HCT116 (cell line): ENCODE data around the gene SSU72. TPM values are rescaled to one million over a fixed set of nuclear protein-coding genes. Genes with fewer than 3 reads are reported as not detected.

ENCODE experiments used
- ATAC-seq: fragments of 200-7000 bp; cut with Tn5 transposase; 2 replicates; pipeline ENCODE4 v1.9.1; 2020; ENCODE audit warnings: mild to moderate bottlenecking, moderate library complexity
- BruUV-seq: library from RNA; stranded (reverse); fragments of 400-500 nt; replicated peaks from 2 replicates; lab custom pipeline; 2021; lab: Mats Ljungman, UMichigan
- CTCF ChIA-PET: fragments of 300-600 bp; sonication (Branson Sonifier 250); formaldehyde crosslinking; loops from one replicate; lab custom pipeline; 2021; ENCODE audit warnings: antibody characterized with exemption; lab: Charles Lee
- POLR2A ChIA-PET: fragments of 300-600, 350-600 bp; sonication (Branson Sonifier 250); formaldehyde crosslinking; loops from one replicate; lab custom pipeline; 2021; ENCODE audit warnings: antibody characterized with exemption; lab: Charles Lee
- RAD21 ChIA-PET, 2 experiments: fragments of 300-600 bp; sonication (Branson Sonifier 250); formaldehyde crosslinking; loops; one replicate each; lab custom pipeline; 2023; ENCODE audit warnings: low total read pairs in 2 of 2; ENCODE audit not compliant: uncharacterized antibody in 2 of 2, unreplicated experiment in 2 of 2, low non-redundant PET in 1 of 2; lab: Charles Lee
- DNase-seq: peaks from one replicate; pipeline ENCODE4 v3.0.0-alpha.2; 2010; ENCODE audit warnings: low read depth, low spot score
- H2AFZ ChIP-seq: fragments of 200-600 bp; shearing (Covaris generic), sonication (generic); 2 replicates; pipeline ENCODE4 v1.6.1; 2017; ENCODE audit warnings: low read depth, mixed run types, mixed read lengths, antibody characterized with exemption, low read length; ENCODE audit not compliant: poor library complexity, severe bottlenecking
- H3K27ac ChIP-seq: 2 replicates; pipeline ENCODE4 v1.5.1; 2012; ENCODE audit warnings: low read depth, low read length
- H3K27me3 ChIP-seq: fragments of 200-600 bp; sonication (generic); 2 replicates; pipeline ENCODE4 v1.6.1; 2016; ENCODE audit warnings: mixed run types, low read length, mixed read lengths; ENCODE audit not compliant: insufficient read depth
- H3K36me3 ChIP-seq, 2 experiments: fragments of 200-500 bp in 1 of 2; fragments of 200-600 bp in 1 of 2; sonication (Bioruptor generic) in 1 of 2; sonication (generic) in 1 of 2; 2 replicates each; pipeline versions ENCODE4 v1.5.1 to v1.6.1; 2014 to 2016; ENCODE audit warnings: low read length in 2 of 2, inconsistent platforms in 1 of 2, mixed read lengths in 1 of 2, mixed run types in 1 of 2; ENCODE audit not compliant: insufficient read depth in 2 of 2, control insufficient read depth in 1 of 2
- H3K4me1 ChIP-seq, 2 experiments: fragments of 200-600 bp in 1 of 2; sonication (generic) in 1 of 2; 2 replicates each; pipeline versions ENCODE4 v1.5.1 to v1.6.1; 2012 to 2017; ENCODE audit warnings: low read length in 2 of 2, inconsistent platforms in 1 of 2, mild to moderate bottlenecking in 1 of 2, mixed read lengths in 1 of 2, mixed run types in 1 of 2, moderate library complexity in 1 of 2; ENCODE audit not compliant: insufficient read depth in 2 of 2, control insufficient read depth in 1 of 2
- H3K4me2 ChIP-seq: fragments of 200-600 bp; sonication (generic); 2 replicates; pipeline ENCODE4 v1.6.1; 2017; ENCODE audit warnings: mixed run types, low read length, mixed read lengths
- H3K4me3 ChIP-seq, 2 experiments: fragments of 200-600 bp in 1 of 2; sonication (generic) in 1 of 2; replicated peaks in 1 of 2; 2 replicates each; pipeline ENCODE4 v1.5.1; 2011 to 2016; ENCODE audit warnings: low read length in 2 of 2, control low read depth in 1 of 2, low read depth in 1 of 2, mild to moderate bottlenecking in 1 of 2, mixed read lengths in 1 of 2, mixed run types in 1 of 2
- H3K79me2 ChIP-seq: fragments of 200-600 bp; sonication (generic); 2 replicates; pipeline ENCODE4 v1.6.1; 2017; ENCODE audit warnings: mild to moderate bottlenecking, mixed run types, low read length, moderate library complexity, mixed read lengths; ENCODE audit not compliant: insufficient read depth
- H3K9ac ChIP-seq: fragments of 200-600 bp; sonication (generic); 2 replicates; pipeline ENCODE4 v1.6.1; 2016; ENCODE audit warnings: low read length, mixed read lengths
- H3K9me2 ChIP-seq: fragments of 200-600 bp; sonication (generic), shearing (Covaris generic); 2 replicates; pipeline ENCODE4 v1.6.1; 2017; ENCODE audit warnings: mixed run types, mild to moderate bottlenecking, moderate library complexity; ENCODE audit not compliant: insufficient read depth
- H3K9me3 ChIP-seq, 2 experiments: fragments of 200-500 bp in 1 of 2; fragments of 200-600 bp in 1 of 2; sonication (Bioruptor generic) in 1 of 2; sonication (generic) in 1 of 2; 2 replicates each; pipeline ENCODE4 v1.6.1; 2014 to 2017; ENCODE audit warnings: low read length in 2 of 2, mixed read lengths in 2 of 2, inconsistent platforms in 1 of 2, low read depth in 1 of 2, mild to moderate bottlenecking in 1 of 2, mixed run types in 1 of 2, moderate library complexity in 1 of 2; ENCODE audit not compliant: control insufficient read depth in 1 of 2, insufficient read depth in 1 of 2
- H4K20me1 ChIP-seq: fragments of 200-600 bp; sonication (generic), shearing (Covaris generic); 2 replicates; pipeline ENCODE4 v1.6.1; 2017; ENCODE audit warnings: mixed run types, mild to moderate bottlenecking, moderate library complexity; ENCODE audit not compliant: insufficient read depth
- CEBPB ChIP-seq: IDR thresholded peaks from 2 replicates; pipeline ENCODE4 v1.6.1; 2012; ENCODE audit warnings: low read depth
- CTCF ChIP-seq, 3 experiments: fragments of 200-600 bp in 1 of 3; sonication (generic) in 1 of 3; IDR thresholded peaks in 2 of 3; conservative IDR thresholded peaks in 1 of 3; 2 replicates each; pipeline ENCODE4 v1.5.1; 2012 to 2017; ENCODE audit warnings: low read depth in 2 of 3, low read length in 2 of 3, antibody characterized with exemption in 1 of 3, borderline replicate concordance in 1 of 3, control low read depth in 1 of 3, mild to moderate bottlenecking in 1 of 3, mixed read lengths in 1 of 3, mixed run types in 1 of 3, moderate library complexity in 1 of 3; ENCODE audit not compliant: insufficient read depth in 1 of 3
- EZH2 ChIP-seq: fragments of 200-600 bp; sonication (generic); IDR thresholded peaks from 2 replicates; pipeline ENCODE4 v1.6.1; 2017; ENCODE audit warnings: antibody characterized with exemption, mixed run types
- FOSL1 ChIP-seq: IDR thresholded peaks from 2 replicates; pipeline ENCODE4 v1.6.1; 2012; ENCODE audit warnings: low read depth
- POLR2A ChIP-seq: IDR thresholded peaks from 2 replicates; pipeline ENCODE4 v1.7.0; 2011; ENCODE audit warnings: borderline replicate concordance; ENCODE audit not compliant: insufficient read depth, insufficient read length; ENCODE audit errors: extremely low read depth
- SIN3A ChIP-seq: IDR thresholded peaks from 2 replicates; pipeline ENCODE4 v1.6.1; 2012; ENCODE audit warnings: low read depth
- TCF7L2 ChIP-seq: IDR thresholded peaks from 2 replicates; pipeline ENCODE4 v1.7.0; 2011; ENCODE audit warnings: borderline replicate concordance, inconsistent platforms; ENCODE audit not compliant: insufficient read depth, insufficient read length; ENCODE audit errors: extremely low read depth
- YY1 ChIP-seq: IDR thresholded peaks from 2 replicates; pipeline ENCODE4 v1.6.1; 2011; ENCODE audit warnings: low read length, low read depth, moderate library complexity, mild to moderate bottlenecking; ENCODE audit not compliant: insufficient replicate concordance; ENCODE audit errors: extremely low read depth
- intact Hi-C: fragments of 100-400 bp; cut with micrococcal nuclease; formaldehyde crosslinking; loops from 2 replicates; pipeline ENCODE4 v1.10.0; 2022
- total RNA-seq: library from RNA; stranded (reverse); gene quantifications from one replicate; pipeline ENCODE4 v1.2.1, GENCODE V29; 2021; ENCODE audit not compliant: unreplicated experiment
- TF ChIP-seq, protein P1 (sequence below): IDR thresholded peaks from 2 replicates; pipeline ENCODE4 v1.6.1; 2012

The SSU72 gene
- total RNA-seq, 1 experiment from 2014 or later, result 134 TPM

DNA sequence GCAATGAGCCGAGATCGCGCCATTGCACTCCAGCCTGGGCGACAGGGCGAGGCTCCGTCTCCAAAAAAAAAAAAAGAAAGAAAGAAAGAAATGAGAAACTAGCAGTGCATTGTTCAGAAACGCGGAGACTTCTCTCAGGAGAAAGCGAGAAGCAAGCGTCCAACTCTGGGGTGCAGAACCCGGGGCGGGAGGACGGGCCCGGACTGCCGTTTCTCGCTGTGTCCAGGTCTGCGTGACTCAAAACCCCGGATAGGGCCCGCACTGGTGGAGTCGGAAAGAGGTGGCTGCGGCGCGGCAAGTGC, 40.2 kb upstream of the SSU72 start:
- TF ChIP-seq EZH2, result no peak
- TF ChIP-seq SIN3A, result 0 out of 2 replicates have a peak, but pooled peaks have one; percentile 29
- H2AFZ ChIP-seq, result no peak overlapping the region
- intact Hi-C loops, result loop anchor here (10.0 kb wide), 1 partner anchor 270 kb away; the partner anchor contains the start of gene DVL1

GRCh38 chr1:1614204-1614953, 39.7 kb upstream of the SSU72 start:
- ATAC-seq (no peak), DNase-seq (no peak)
- CTCF ChIA-PET, result interaction anchor here (1.0 kb wide), 1 partner anchor 14 kb away, joined by 6 read pairs; no protein-coding TSS in a partner anchor

More for the DNA sequence above, 40.2 kb upstream of the SSU72 start:
- 0 out of 2 replicates have a peak, but pooled peaks cover 3% of the 10 kb centered on the region for H4K20me1 ChIP-seq
- POLR2A ChIA-PET, result interaction anchor here (0.8 to 3.3 kb wide), 3 partner anchors 12 to 39 kb away, joined by 3 to 15 read pairs (median 3); no protein-coding TSS in a partner anchor
- peak overlapping the region; percentile 90 for H3K9ac ChIP-seq
- peak overlapping the region; percentile 85 to 86 for H3K4me3 ChIP-seq
- peaks cover 11 to 26% of the 10 kb centered on the region in 2 experiments; a peak in 3 of 4 replicates for H3K4me1 ChIP-seq
- peak overlapping the region; percentile 97 for H3K4me2 ChIP-seq
- H3K27ac ChIP-seq, result peak overlapping the region; percentile 54
- H3K27me3 ChIP-seq, result no peaks in the 10 kb centered on the region
- no TSS peak for BruUV-seq
- H3K79me2 ChIP-seq, result peaks cover 9% of the 10 kb centered on the region; the same call in 1 of the 2 replicates
- RAD21 ChIA-PET, result interaction anchor here in 1 of 2 experiments (1.1 kb wide), 1 partner anchor 14 kb away, joined by 4 read pairs; no protein-coding TSS in a partner anchor
- no peaks in the 10 kb centered on the region for H3K9me3 ChIP-seq
- peaks cover 0 to 3% of the 10 kb centered on the region in 2 experiments; a peak in 1 of 4 replicates for H3K36me3 ChIP-seq
- CTCF ChIA-PET, result interaction anchor here (1.0 kb wide), 1 partner anchor 14 kb away, joined by 6 read pairs; no protein-coding TSS in a partner anchor
- no peak for ATAC-seq
- no peak for DNase-seq
- H3K9me2 ChIP-seq, result no peaks in the 10 kb centered on the region

More at GRCh38 chr1:1614204-1614953, 39.7 kb upstream of the SSU72 start:
- TSS peak; percentile 69 for BruUV-seq
- H3K79me2 ChIP-seq, result peaks cover 9% of the 10 kb centered on the region; the same call in 1 of the 2 replicates
- H3K4me3 ChIP-seq, result peak overlapping the region; percentile 85 to 86
- H3K36me3 ChIP-seq, result peaks cover 0 to 3% of the 10 kb centered on the region in 2 experiments; a peak in 1 of 4 replicates
- peak overlapping the region; percentile 54 for H3K27ac ChIP-seq
- H4K20me1 ChIP-seq, result 0 out of 2 replicates have a peak, but pooled peaks cover 3% of the 10 kb centered on the region
- ChIA-PET RAD21 (no interaction called here), POLR2A (interaction anchor here (0.8 to 3.3 kb wide), 3 partner anchors 12 to 40 kb away, joined by 3 to 15 read pairs (median 3); no protein-coding TSS in a partner anchor)
- no peak overlapping the region for H2AFZ ChIP-seq
- peak overlapping the region; percentile 97 for H3K4me2 ChIP-seq
- no peaks in the 10 kb centered on the region for H3K27me3 ChIP-seq
- H3K4me1 ChIP-seq, result peaks cover 11 to 22% of the 10 kb centered on the region in 2 experiments; a peak in 3 of 4 replicates
- H3K9me3 ChIP-seq, result no peaks in the 10 kb centered on the region
- TF ChIP-seq SIN3A (no peak; the same call in 1 of the 2 replicates), FOSL1 (no peak), POLR2A (no peak), TCF7L2 (no peak), CTCF (IDR thresholded peaks at IDR 0.05 in 2 of 3, conservative IDR thresholded peaks at IDR 0.05 in 1 of 3; ENCODE audit: borderline replicate concordance in 1 of 3, insufficient read depth in 1 of 3, low read depth in 2 of 3, low read length in 2 of 3) (no peak), CEBPB (no peak), YY1 (no peak)
- TF ChIP-seq, protein P1, sequence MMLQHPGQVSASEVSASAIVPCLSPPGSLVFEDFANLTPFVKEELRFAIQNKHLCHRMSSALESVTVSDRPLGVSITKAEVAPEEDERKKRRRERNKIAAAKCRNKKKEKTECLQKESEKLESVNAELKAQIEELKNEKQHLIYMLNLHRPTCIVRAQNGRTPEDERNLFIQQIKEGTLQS, result no peak
- intact Hi-C loops, result loop anchor here (10.0 kb wide), 1 partner anchor 270 kb away; the partner anchor contains the start of gene DVL1
- H3K9ac ChIP-seq, result peak overlapping the region; percentile 90
- no peaks in the 10 kb centered on the region for H3K9me2 ChIP-seq
